Astrocyte (in vitro differentiated cells and primary cell): ENCODE results near the gene NTM. TPM values are rescaled to one million over a fixed set of nuclear protein-coding genes. Genes with fewer than 3 reads are reported as not detected.

Experiments
- DNase-seq: peaks from one replicate; pipeline ENCODE4 v3.0.0-alpha.2; 2010; ENCODE audit warnings: low read depth
- FAIRE-seq: peaks from 2 replicates; lab custom pipeline; 2011; peaks lifted over from hg19 to GRCh38; lab: Jason Lieb, UNC
- H2AFZ ChIP-seq: 2 replicates; pipeline ENCODE4 v1.6.0; 2012; ENCODE audit warnings: low read depth, low read length, inconsistent platforms
- H3K27ac ChIP-seq: 2 replicates; pipeline ENCODE4 v1.5.1; 2011; ENCODE audit warnings: low read depth, low read length, inconsistent platforms
- H3K27me3 ChIP-seq: 2 replicates; pipeline ENCODE4 v1.6.0; 2011; ENCODE audit warnings: low read length, inconsistent platforms; ENCODE audit not compliant: insufficient read depth
- H3K36me3 ChIP-seq: 2 replicates; pipeline ENCODE4 v1.5.1; 2011; ENCODE audit warnings: low read length, inconsistent platforms; ENCODE audit not compliant: insufficient read depth
- H3K4me1 ChIP-seq: 2 replicates; pipeline ENCODE4 v1.5.1; 2011; ENCODE audit warnings: low read length, inconsistent platforms; ENCODE audit not compliant: insufficient read depth
- H3K4me2 ChIP-seq: 2 replicates; pipeline ENCODE4 v1.6.0; 2012; ENCODE audit warnings: low read length, inconsistent platforms
- H3K4me3 ChIP-seq: 2 replicates; pipeline ENCODE4 v1.5.1; 2011; ENCODE audit warnings: low read depth, mild to moderate bottlenecking, low read length, inconsistent platforms; ENCODE audit not compliant: insufficient read depth
- H3K79me2 ChIP-seq: 2 replicates; pipeline ENCODE4 v1.6.0; 2012; ENCODE audit warnings: mild to moderate bottlenecking, low read length, inconsistent platforms; ENCODE audit not compliant: insufficient read depth
- H3K9ac ChIP-seq: 2 replicates; pipeline ENCODE4 v1.6.0; 2012; ENCODE audit warnings: mild to moderate bottlenecking, low read length, inconsistent platforms
- H3K9me3 ChIP-seq: 2 replicates; pipeline ENCODE4 v1.5.1; 2012; ENCODE audit warnings: low read depth, mild to moderate bottlenecking, low read length, inconsistent platforms; ENCODE audit not compliant: insufficient read depth
- H4K20me1 ChIP-seq: 2 replicates; pipeline ENCODE4 v1.6.0; 2012; ENCODE audit warnings: low read length, inconsistent platforms; ENCODE audit not compliant: insufficient read depth
- H3K27ac Mint-ChIP-seq: one replicate; pipeline ENCODE4 v1.8.0; 2021; ENCODE audit warnings: mild to moderate bottlenecking, mixed read lengths; ENCODE audit not compliant: unreplicated experiment
- H3K27me3 Mint-ChIP-seq: one replicate; pipeline ENCODE4 v1.8.0; 2021; ENCODE audit warnings: low read depth, mixed read lengths; ENCODE audit not compliant: unreplicated experiment
- H3K36me3 Mint-ChIP-seq: one replicate; pipeline ENCODE4 v1.8.0; 2021; ENCODE audit warnings: low read depth, mixed read lengths; ENCODE audit not compliant: unreplicated experiment
- H3K4me1 Mint-ChIP-seq: one replicate; pipeline ENCODE4 v1.8.0; 2021; ENCODE audit warnings: low read depth, mixed read lengths; ENCODE audit not compliant: unreplicated experiment
- H3K4me3 Mint-ChIP-seq: one replicate; pipeline ENCODE4 v1.8.0; 2021; ENCODE audit warnings: mild to moderate bottlenecking, moderate library complexity, mixed read lengths; ENCODE audit not compliant: unreplicated experiment
- H3K9me3 Mint-ChIP-seq: one replicate; pipeline ENCODE4 v1.8.0; 2021; ENCODE audit warnings: mild to moderate bottlenecking, mixed read lengths; ENCODE audit not compliant: unreplicated experiment
- EZH2 ChIP-seq: IDR thresholded peaks from 2 replicates; pipeline ENCODE4 v1.6.1; 2012; ENCODE audit warnings: mild to moderate bottlenecking, low read length, inconsistent platforms; ENCODE audit not compliant: insufficient read depth
- total RNA-seq: library from RNA; stranded (reverse); gene quantifications from 2 replicates; pipeline ENCODE4 v1.2.1, GENCODE V29; 2021
- TF ChIP-seq, protein P1 (sequence below): IDR thresholded peaks from 2 replicates; pipeline ENCODE4 v1.5.1; 2011; ENCODE audit warnings: low read depth, mild to moderate bottlenecking, inconsistent platforms, low read length, moderate library complexity; ENCODE audit not compliant: insufficient read depth

NTM gene
- total RNA-seq, 1 donor from 2014 or later, result 98.2 TPM

DNA sequence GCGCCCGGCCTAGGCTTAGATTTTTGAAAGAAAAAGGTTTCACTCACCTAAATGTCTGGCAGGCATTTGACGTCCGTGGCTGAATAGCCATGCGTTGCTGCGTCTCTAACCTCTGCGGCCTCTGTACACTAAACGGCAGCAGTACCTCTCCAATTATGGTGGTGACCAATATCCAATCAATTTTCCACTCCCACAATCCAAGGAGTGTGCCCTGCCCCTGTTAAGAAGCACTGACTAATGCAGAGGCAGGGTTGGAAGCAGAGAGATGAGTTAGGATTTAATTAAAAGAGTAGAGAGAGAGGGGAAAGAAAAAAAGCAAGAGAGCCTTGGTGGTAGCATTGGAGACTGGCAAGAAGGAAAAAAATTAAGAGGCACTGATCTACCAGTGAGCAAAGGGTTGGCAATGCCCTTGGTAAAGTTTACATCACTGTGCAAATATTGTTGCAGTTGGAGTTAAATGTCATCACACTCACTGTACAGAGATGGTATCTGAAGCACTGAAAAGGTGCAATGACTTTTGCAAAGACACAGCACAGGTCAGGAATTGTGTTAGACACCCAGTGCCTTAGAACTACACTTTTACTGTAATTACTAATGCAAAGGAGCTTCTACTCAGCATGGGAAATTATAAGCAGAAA is 526.7 kb downstream of the NTM start:
- Mint-ChIP-seq H3K4me1 (peaks cover 32% of the 10 kb centered on the region), H3K27me3 (no peaks in the 10 kb centered on the region), H3K27ac (no peak overlapping the region), H3K9me3 (no peaks in the 10 kb centered on the region), H3K36me3 (no peaks in the 10 kb centered on the region), H3K4me3 (no peak overlapping the region)
- H3K27ac ChIP-seq, result peak overlapping the region; percentile 91
- H3K36me3 ChIP-seq, result no peaks in the 10 kb centered on the region
- no peak overlapping the region for H3K4me3 ChIP-seq
- H2AFZ ChIP-seq, result no peak overlapping the region
- H4K20me1 ChIP-seq, result no peaks in the 10 kb centered on the region
- no peaks in the 10 kb centered on the region for H3K79me2 ChIP-seq
- no peak for DNase-seq
- TF ChIP-seq EZH2, result no peak
- TF ChIP-seq, protein P1, sequence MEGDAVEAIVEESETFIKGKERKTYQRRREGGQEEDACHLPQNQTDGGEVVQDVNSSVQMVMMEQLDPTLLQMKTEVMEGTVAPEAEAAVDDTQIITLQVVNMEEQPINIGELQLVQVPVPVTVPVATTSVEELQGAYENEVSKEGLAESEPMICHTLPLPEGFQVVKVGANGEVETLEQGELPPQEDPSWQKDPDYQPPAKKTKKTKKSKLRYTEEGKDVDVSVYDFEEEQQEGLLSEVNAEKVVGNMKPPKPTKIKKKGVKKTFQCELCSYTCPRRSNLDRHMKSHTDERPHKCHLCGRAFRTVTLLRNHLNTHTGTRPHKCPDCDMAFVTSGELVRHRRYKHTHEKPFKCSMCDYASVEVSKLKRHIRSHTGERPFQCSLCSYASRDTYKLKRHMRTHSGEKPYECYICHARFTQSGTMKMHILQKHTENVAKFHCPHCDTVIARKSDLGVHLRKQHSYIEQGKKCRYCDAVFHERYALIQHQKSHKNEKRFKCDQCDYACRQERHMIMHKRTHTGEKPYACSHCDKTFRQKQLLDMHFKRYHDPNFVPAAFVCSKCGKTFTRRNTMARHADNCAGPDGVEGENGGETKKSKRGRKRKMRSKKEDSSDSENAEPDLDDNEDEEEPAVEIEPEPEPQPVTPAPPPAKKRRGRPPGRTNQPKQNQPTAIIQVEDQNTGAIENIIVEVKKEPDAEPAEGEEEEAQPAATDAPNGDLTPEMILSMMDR, result no peak
- H3K4me1 ChIP-seq, result peaks cover 37% of the 10 kb centered on the region
- H3K27me3 ChIP-seq, result no peaks in the 10 kb centered on the region
- no peak for FAIRE-seq
- H3K4me2 ChIP-seq, result peak overlapping the region; percentile 17
- H3K9me3 ChIP-seq, result no peaks in the 10 kb centered on the region
- H3K9ac ChIP-seq, result peak overlapping the region; percentile 73

GRCh38 chr11:131897956-131898355 is 527.5 kb downstream of the NTM start:
- Histone ChIP-seq H3K9ac (peak overlapping the region; percentile 73), H3K27ac (peak overlapping the region; percentile 91), H3K9me3 (no peaks in the 10 kb centered on the region), H3K4me2 (peak overlapping the region; percentile 17), H3K4me3 (no peak overlapping the region), H2AFZ (no peak overlapping the region), H3K36me3 (no peaks in the 10 kb centered on the region), H3K4me1 (peaks cover 37% of the 10 kb centered on the region), H3K27me3 (no peaks in the 10 kb centered on the region), H3K79me2 (no peaks in the 10 kb centered on the region), H4K20me1 (no peaks in the 10 kb centered on the region)
- peaks cover 33% of the 10 kb centered on the region for H3K4me1 Mint-ChIP-seq
- no peaks in the 10 kb centered on the region for H3K27me3 Mint-ChIP-seq
- no peak for FAIRE-seq
- DNase-seq, result peak; percentile 95
- H3K27ac Mint-ChIP-seq, result no peak overlapping the region
- no peak for TF ChIP-seq EZH2
- TF ChIP-seq, protein P1, result no peak
- H3K36me3 Mint-ChIP-seq, result no peaks in the 10 kb centered on the region
- no peaks in the 10 kb centered on the region for H3K9me3 Mint-ChIP-seq
- no peak overlapping the region for H3K4me3 Mint-ChIP-seq

- FAIRE-seq, result no peak
- H3K4me3 ChIP-seq, result no peak overlapping the region
- TF ChIP-seq, protein P1, result no peak
- TF ChIP-seq EZH2, result no peak
- no peaks in the 10 kb centered on the region for H3K79me2 ChIP-seq
- no peaks in the 10 kb centered on the region for H3K36me3 ChIP-seq
- peak overlapping the region; percentile 29 for H3K4me2 ChIP-seq
- H3K4me1 ChIP-seq, result peaks cover 37% of the 10 kb centered on the region
- Mint-ChIP-seq H3K9me3 (no peaks in the 10 kb centered on the region), H3K4me1 (peaks cover 26% of the 10 kb centered on the region), H3K27me3 (no peaks in the 10 kb centered on the region), H3K27ac (peak overlapping the region; percentile 49), H3K4me3 (no peak overlapping the region), H3K36me3 (no peaks in the 10 kb centered on the region)
- peak overlapping the region; percentile 91 for H3K27ac ChIP-seq
- H3K9me3 ChIP-seq, result no peaks in the 10 kb centered on the region
- H4K20me1 ChIP-seq, result no peaks in the 10 kb centered on the region
- DNase-seq, result no peak
- H3K27me3 ChIP-seq, result no peaks in the 10 kb centered on the region
- no peak overlapping the region for H2AFZ ChIP-seq
- H3K9ac ChIP-seq, result peak overlapping the region; percentile 56
Measured at GRCh38 chr11:131898949-131899348, 528.5 kb downstream of the NTM start.
